Muscle layer of duodenum (tissue), 2 donors: ENCODE results near the gene ECT2L.
A peak's percentile ranks its signal among the peaks of the same experiment; 100 is the strongest.

Experiments used
- H3K27ac ChIP-seq: one replicate; pipeline ENCODE4 v1.7.0; 2013; ENCODE audit warnings: mild to moderate bottlenecking, low read length
- H3K27me3 ChIP-seq: one replicate; pipeline ENCODE4 v1.7.0; 2013; ENCODE audit warnings: low read depth, mild to moderate bottlenecking, control low read depth, low read length
- H3K36me3 ChIP-seq, 2 donors: one replicate each; pipeline ENCODE4 v1.7.0; 2013; ENCODE audit warnings: low read length in 2 of 2, control low read depth in 1 of 2, mild to moderate bottlenecking in 1 of 2; ENCODE audit not compliant: insufficient read depth in 2 of 2, control insufficient read depth in 1 of 2
- H3K4me1 ChIP-seq, 2 donors: one replicate each; pipeline ENCODE4 v1.7.0; 2013; ENCODE audit warnings: low read length in 2 of 2, mild to moderate bottlenecking in 2 of 2, control low read depth in 1 of 2, moderate library complexity in 1 of 2; ENCODE audit not compliant: insufficient read depth in 2 of 2, control insufficient read depth in 1 of 2
- H3K4me3 ChIP-seq, 2 donors: one replicate each; pipeline ENCODE4 v1.7.0; 2013; ENCODE audit warnings: low read length in 2 of 2, low read depth in 1 of 2, mild to moderate bottlenecking in 1 of 2
- H3K9me3 ChIP-seq, 2 donors: one replicate each; pipeline ENCODE4 v1.7.0; 2013; ENCODE audit warnings: low read length in 2 of 2, control low read depth in 1 of 2, mild to moderate bottlenecking in 1 of 2; ENCODE audit not compliant: control insufficient read depth in 1 of 2
- donor health status: healthy.

Gene ECT2L

DNA sequence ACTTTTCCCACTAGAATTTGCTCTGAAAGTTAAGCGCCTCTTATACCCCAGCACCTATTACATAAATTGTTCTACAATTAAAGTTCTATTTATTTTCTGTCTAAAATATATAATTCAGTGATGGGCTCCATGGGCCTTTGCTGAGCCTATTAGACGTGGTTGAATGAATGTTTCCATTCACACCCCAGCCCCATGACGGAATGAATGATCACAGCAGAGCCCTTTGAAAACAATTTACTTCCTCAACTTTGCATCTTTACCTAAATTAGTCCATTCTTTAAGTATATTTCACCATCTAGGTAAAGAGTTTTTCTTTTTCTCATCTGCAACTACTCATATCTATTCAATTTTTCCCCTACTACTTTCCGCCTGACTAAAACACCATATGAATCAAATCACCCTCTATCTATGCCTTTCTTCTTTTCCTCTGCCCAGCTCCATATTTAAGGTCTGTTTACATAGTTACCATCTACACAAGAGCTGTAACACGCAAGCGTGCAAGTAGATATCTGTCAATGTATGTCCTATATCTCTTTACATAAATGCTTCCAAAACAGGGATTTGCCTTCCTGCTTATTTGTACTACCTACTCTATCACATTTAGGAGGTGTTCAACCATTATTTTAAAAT, 69.7 kb downstream of the ECT2L start:
- Histone ChIP-seq H3K9me3 (no peaks in the 10 kb centered on the region), H3K27ac (no peak overlapping the region), H3K27me3 (no peaks in the 10 kb centered on the region), H3K4me3 (no peak overlapping the region), H3K36me3 (no peaks in the 10 kb centered on the region), H3K4me1 (peaks cover 0 to 30% of the 10 kb centered on the region in 2 donors)

DNA sequence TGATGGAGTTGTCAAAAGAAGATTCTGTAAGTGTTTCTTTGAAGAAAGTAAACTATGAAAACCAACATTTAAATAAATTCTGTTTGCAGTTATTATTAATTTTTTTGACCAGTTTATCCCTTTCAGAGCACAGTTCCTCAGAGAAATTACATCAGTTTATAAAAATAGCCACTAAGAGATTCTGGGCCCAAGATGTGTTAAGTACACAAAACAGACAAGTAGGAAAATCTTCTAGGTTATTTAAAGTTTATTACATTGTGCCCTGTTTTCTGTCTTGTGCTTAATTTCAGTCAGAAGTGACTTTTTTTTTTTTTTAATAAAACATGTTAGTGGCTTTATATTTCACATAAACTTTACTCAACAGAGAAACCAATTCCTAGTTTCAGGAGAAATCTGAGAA, 72.3 kb downstream of the ECT2L start:
- no peaks in the 10 kb centered on the region for H3K27me3 ChIP-seq
- no peaks in the 10 kb centered on the region for H3K36me3 ChIP-seq
- no peaks in the 10 kb centered on the region for H3K9me3 ChIP-seq
- H3K4me3 ChIP-seq = no peak overlapping the region
- peak overlapping the region; percentile 58 for H3K27ac ChIP-seq
- H3K4me1 ChIP-seq = peaks cover 0 to 30% of the 10 kb centered on the region in 2 donors

DNA sequence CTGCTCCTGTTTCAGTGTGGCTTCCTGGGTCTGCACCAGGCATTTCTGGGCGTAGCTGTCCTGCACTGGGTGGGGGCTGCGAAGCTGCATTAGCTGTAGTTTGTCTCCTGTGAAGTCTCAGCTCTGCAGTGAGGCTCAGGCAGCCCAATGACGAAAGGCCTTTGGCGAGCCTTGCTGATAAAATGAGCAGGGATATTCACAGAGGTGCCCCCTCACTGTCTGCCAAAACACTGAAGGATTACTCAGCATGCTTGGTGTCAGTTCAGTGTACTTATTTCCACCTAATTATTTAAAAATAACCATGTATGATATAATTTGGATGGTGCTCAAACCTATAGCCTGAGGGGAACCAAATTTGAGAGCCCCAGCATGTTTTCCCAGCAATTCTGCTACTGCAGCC, 73.5 kb downstream of the ECT2L start:
- H3K27me3 ChIP-seq = no peaks in the 10 kb centered on the region
- peaks cover 0 to 31% of the 10 kb centered on the region in 2 donors for H3K4me1 ChIP-seq
- no peak overlapping the region for H3K4me3 ChIP-seq
- no peak overlapping the region for H3K27ac ChIP-seq
- no peaks in the 10 kb centered on the region for H3K36me3 ChIP-seq
- H3K9me3 ChIP-seq = no peaks in the 10 kb centered on the region

DNA sequence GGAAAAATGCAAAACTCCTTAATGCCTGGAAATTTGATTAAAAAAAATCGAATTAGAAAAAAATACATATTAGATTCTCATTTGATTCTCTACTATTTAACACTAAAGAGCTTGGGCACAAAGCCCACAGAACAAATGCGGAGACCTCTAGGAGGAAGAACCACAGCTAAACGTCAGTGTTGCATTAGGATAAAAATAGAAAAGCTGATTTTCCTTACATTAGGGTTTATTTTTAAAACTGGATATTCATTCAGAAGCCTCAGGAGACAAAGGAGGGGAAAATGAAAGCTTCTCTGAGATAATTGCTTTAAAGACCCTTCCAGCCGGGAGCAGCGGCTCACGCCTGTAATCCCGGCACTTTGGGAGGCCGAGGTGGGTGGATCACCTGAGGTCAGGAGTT, 77.3 kb downstream of the ECT2L start:
- Histone ChIP-seq H3K36me3 (no peaks in the 10 kb centered on the region), H3K9me3 (no peaks in the 10 kb centered on the region), H3K27me3 (no peaks in the 10 kb centered on the region), H3K4me1 (peaks cover 0 to 22% of the 10 kb centered on the region in 2 donors), H3K27ac (no peak overlapping the region), H3K4me3 (no peak overlapping the region)

DNA sequence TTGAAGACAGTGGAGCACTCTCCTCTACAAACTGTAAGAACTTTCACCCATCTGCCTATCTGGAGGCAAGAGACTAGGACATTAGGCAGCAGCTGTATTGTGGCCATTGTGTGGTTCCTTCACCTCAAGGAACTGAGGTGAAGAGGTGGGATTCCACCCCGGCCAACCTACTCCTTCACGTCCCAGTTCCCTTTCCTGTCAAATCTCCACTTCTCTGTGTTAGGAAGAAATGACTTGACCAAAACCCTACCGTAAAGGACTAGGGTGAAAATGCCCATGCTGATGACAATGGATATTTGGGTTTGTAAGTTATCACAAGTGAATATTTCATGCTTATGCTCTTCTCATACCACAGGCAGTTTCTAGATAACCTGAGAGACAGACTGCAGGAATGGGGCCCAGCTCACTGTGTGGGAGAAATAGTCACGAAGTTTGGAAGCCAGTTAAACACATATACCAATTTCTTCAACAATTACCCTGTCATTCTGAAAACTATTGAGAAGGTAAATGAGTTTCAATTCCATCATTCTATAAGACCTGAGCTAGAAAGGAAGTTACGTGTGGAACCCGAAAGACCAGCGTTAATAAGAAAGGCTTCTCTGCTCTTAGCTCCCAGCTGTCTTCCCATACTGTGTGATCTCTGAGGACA, 86.6 kb downstream of the ECT2L start:
- Histone ChIP-seq H3K9me3 (no peaks in the 10 kb centered on the region), H3K27ac (no peak overlapping the region), H3K4me1 (no peaks in the 10 kb centered on the region), H3K4me3 (no peak overlapping the region), H3K27me3 (no peaks in the 10 kb centered on the region), H3K36me3 (no peaks in the 10 kb centered on the region)

DNA sequence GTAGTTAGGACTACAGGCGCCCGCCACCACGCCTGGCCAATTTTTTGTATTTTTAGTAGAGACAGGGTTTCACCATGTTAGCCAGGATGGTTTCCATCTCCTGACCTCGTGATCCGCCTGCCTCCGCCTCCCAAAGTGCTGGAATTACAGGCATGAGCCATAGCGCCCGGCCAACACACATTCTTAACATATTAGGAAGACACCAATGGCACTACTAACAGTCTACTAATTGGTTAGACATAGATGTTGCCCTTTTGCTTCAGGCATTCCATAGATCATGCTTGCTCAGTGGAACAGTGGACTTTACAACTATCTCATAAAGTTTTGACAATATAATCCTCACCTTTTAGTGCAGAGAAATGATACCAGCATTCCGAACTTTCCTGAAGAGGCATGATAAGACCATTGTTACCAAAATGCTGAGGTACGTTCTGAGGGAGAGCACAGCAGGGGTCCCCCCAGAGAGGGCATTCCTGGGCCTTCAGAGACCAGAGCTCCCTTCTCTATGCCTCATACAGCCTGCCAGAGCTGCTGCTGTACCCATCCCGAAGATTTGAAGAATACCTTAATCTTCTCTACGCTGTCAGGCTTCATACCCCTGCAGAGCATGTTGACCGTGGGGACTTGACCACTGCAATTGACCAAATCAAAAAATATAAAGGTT, 89.4 kb downstream of the ECT2L start:
- no peaks in the 10 kb centered on the region for H3K4me1 ChIP-seq
- no peaks in the 10 kb centered on the region for H3K9me3 ChIP-seq
- H3K4me3 ChIP-seq = no peak overlapping the region
- H3K27me3 ChIP-seq = no peaks in the 10 kb centered on the region
- H3K36me3 ChIP-seq = no peaks in the 10 kb centered on the region
- H3K27ac ChIP-seq = no peak overlapping the region

DNA sequence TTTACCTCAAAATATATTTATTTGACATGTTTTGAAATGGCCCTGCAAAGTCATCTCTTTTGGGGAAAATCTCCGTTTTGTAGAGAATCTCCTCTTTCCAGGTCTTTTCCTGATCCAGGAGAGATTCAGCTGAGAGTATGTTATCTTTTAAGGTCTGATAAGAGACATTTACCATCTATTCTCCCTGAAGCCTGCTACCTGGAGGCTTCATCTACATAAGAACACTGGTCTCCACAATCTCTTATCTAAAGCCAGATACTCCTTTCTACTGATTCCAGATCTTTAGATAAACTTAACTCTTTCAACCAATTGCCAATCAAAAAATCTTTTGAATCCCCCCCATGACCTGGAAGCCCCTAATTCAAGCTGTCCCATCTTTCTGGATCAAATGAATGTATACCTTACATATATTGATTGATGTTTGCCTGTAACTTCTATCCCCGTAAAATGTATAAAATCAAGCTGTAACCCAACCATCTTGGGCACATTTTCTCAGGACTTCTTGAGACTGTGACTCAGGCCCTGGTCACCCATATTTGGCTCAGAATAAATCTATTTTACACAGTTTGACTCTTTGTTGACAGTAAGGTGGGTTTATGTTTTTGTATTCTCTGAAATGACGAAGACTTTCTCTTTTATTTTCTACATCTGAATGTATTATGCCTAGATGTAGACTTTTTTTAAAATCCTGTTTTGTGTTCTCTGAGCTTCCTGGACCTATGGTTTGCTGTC, 95.5 kb downstream of the ECT2L start:
- Histone ChIP-seq H3K4me3 (no peak overlapping the region), H3K27me3 (no peaks in the 10 kb centered on the region)

DNA sequence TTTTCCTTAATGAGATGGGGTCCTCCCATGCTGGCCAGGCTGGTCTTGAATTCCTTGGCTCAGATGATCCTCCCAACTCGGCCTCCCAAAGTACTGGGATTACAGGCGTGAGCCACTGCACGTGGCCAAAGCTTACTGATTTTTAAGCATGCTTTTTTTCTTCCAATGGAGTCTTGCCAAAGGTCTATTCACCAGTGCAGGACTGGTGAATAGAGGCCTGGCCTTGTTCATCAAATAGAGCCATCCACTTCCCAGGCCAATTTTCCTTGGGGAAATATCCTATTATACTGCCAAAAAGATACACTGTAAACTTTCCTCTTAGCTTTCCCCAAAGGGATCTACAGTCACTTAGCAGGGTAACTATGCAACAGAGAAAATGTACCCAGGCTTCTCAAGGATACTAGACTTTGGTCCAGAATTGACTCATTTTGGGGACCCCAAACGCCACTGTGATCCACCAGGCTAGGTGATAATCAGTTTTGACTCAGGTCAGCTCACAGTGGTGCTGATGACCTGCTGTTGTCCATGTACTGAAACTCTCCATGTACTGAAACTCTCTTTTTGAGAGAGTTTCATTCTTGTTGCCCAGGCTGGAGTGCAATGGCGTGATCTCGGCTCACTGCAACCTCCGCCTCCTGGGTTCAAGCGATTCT, 100.3 kb downstream of the ECT2L start:
- no peaks in the 10 kb centered on the region for H3K9me3 ChIP-seq

More for the DNA sequence above, 95.5 kb downstream of the ECT2L start:
- H3K36me3 ChIP-seq = no peaks in the 10 kb centered on the region
- no peak overlapping the region for H3K27ac ChIP-seq
- no peaks in the 10 kb centered on the region for H3K9me3 ChIP-seq
- H3K4me1 ChIP-seq = no peaks in the 10 kb centered on the region

DNA sequence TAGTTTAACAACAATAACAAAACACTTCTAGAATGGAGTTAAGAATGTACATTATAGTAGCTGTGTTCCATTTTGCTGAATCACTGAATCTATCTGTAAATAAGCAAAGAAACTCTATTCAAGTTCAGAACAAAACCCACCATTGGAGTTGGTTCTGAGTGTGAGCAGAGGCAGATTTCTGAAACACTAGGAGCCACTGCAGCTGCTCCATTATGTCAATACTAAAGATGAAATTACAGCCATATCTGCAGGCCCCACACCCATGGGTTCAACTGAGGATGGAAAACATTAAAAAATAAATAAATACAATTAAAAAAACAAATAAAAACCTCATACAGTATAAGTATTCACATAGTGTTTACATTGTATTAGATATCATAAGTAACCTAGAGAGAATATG, 101.1 kb downstream of the ECT2L start:
- Histone ChIP-seq H3K27ac (no peak overlapping the region), H3K9me3 (no peaks in the 10 kb centered on the region), H3K36me3 (peaks cover 7 to 29% of the 10 kb centered on the region in 2 donors), H3K4me1 (no peaks in the 10 kb centered on the region), H3K27me3 (no peaks in the 10 kb centered on the region), H3K4me3 (no peak overlapping the region)

More for the DNA sequence above, 100.3 kb downstream of the ECT2L start:
- no peaks in the 10 kb centered on the region for H3K27me3 ChIP-seq
- H3K36me3 ChIP-seq = peaks cover 2 to 21% of the 10 kb centered on the region in 2 donors
- H3K4me1 ChIP-seq = no peaks in the 10 kb centered on the region
- H3K27ac ChIP-seq = no peak overlapping the region
- H3K4me3 ChIP-seq = no peak overlapping the region

DNA sequence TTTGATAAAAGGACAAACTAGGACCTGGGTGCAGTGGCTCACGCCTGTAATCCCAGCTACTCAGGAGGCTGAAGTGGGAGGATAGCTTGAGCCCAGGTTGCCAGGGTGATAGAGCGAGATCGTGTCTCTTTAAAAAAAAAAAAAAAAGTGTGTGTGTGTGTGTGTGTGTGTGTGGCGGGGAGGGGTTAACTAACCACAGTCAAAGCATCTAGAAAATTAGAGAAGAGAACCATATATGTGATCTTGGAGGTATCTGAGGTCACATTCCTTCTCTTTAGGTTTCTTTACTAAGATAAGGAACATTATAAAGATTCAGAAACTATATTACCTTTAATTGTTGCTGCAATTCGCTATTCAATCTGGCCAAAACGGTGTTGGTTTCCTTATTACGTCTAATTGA, 111.3 kb downstream of the ECT2L start:
- peaks cover 47 to 71% of the 10 kb centered on the region in 2 donors for H3K36me3 ChIP-seq
- H3K27ac ChIP-seq = no peak overlapping the region
- no peaks in the 10 kb centered on the region for H3K27me3 ChIP-seq
- no peak overlapping the region for H3K4me3 ChIP-seq
- H3K9me3 ChIP-seq = no peaks in the 10 kb centered on the region
- no peaks in the 10 kb centered on the region for H3K4me1 ChIP-seq

DNA sequence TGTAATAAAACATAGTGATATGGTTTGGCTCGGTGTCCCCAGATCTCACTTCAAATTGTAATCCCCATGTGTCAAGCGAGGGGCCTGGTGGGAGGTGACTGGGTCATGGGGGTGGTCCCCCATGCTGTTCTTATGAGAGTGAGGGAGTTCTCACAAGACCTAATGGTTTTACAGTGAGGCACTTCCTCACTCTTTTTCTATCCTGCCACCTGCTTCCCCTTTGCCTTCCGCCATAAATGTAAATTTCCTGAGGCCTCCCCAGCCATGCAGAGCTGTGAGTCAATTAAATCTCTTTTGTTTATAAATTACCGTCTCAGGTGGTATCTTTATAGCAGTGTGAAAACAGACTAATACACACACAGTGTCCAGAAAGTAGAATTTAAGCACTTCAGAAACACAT, 113.6 kb downstream of the ECT2L start:
- H3K27me3 ChIP-seq = no peaks in the 10 kb centered on the region
- peaks cover 61 to 80% of the 10 kb centered on the region in 2 donors for H3K36me3 ChIP-seq
- no peak overlapping the region for H3K27ac ChIP-seq
- no peak overlapping the region for H3K4me3 ChIP-seq
- no peaks in the 10 kb centered on the region for H3K4me1 ChIP-seq
- H3K9me3 ChIP-seq = no peaks in the 10 kb centered on the region
